ENCODE measurements around the gene SCAMP5.

Gene SCAMP5

GRCh38 chr15:74995779-74996765 is 709 bp downstream of the SCAMP5 start:
- H3K36me3 ChIP-seq = no peaks in the 10 kb centered on the region
- no peak for DNase-seq
- intact Hi-C loops (cut with DNase I; ENCODE audit: low total_unique reads) = no loop called here
- H3K4me1 ChIP-seq = peaks cover 0 to 16% (median 13%) of the 10 kb centered on the region in 4 donors
- no peaks in the 10 kb centered on the region for H3K9me3 ChIP-seq
- H3K27me3 ChIP-seq = peaks cover 3 to 45% of the 10 kb centered on the region in 2 donors
- TF ChIP-seq CTCF (IDR thresholded peaks at IDR 0.05) = no peak
- H3K27ac ChIP-seq = no peak overlapping the region
- peak overlapping the region; percentile 44 to 66 for H3K4me3 ChIP-seq

DNA sequence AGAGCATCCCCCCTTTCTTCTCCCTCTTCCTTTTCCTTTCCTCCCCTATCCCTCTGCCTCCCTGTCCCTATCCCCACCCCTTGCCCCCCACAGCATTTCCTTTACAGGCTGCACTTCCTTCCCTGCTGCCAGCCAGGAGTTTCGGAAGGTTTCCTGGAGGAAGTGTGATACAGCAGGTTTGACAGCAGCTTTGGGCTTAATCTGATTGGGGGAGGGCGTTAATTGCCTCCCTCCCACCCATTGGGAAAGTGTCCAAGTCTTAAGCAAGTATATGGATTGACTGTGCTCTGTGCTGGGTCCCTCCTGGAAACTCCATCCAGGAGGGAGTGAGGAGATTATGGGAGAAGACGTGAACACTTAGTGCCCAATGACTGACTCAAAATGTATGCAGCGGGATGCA is 1.8 kb downstream of the SCAMP5 start:
- no peak overlapping the region for H3K27ac ChIP-seq
- no peaks in the 10 kb centered on the region for H3K9me3 ChIP-seq
- no peak for TF ChIP-seq CTCF (IDR thresholded peaks at IDR 0.05)
- no peaks in the 10 kb centered on the region for H3K36me3 ChIP-seq
- peaks cover 0 to 16% (median 13%) of the 10 kb centered on the region in 4 donors for H3K4me1 ChIP-seq
- no peak for DNase-seq
- intact Hi-C loops (cut with DNase I; ENCODE audit: low total_unique reads) = no loop called here
- no peak overlapping the region for H3K4me3 ChIP-seq
- H3K27me3 ChIP-seq = peaks cover 3 to 45% of the 10 kb centered on the region in 2 donors

DNA sequence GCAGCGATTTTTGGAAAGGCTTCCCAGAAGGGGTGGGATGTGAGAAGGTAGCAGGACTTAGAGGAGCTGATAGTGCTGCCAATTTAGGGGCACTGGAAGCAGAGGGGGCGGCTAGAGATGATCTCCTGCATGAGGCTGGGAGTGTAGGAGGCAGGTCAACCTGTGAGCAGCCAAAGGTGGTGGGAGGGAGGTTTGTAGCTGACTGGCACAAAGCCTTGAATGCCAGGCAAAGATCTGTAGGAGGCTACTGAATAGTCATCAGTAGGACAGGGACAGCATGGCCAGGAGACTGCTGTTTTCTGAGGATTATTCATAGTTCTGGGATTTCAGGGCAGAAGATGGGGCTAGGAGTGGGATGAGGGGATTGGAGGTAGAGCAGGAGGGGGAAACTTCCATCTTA is 2.2 kb downstream of the SCAMP5 start:
- H3K4me1 ChIP-seq = peaks cover 0 to 16% (median 13%) of the 10 kb centered on the region in 4 donors

DNA sequence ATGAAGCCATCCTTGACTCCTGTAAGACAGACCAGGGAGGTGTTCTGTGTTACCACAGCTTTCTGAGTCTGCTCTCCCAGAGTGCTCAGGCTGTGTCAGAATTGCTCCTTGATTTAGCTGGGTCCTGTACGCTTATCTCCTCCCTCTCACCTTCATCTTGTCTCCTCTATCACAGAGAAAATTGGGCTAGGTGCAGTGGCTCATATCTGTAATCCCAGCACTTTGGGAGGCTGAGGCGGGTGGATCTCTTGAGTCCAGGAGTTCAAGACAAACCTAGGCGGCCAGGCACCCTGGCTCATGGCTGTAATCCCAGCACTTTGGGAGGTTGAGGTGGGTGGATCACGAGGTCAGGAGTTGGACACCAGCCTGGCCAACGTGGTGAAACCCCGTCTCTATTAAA is 5.9 kb downstream of the SCAMP5 start:
- no peak overlapping the region for H3K27ac ChIP-seq
- DNase-seq = no peak
- no peak for TF ChIP-seq CTCF (IDR thresholded peaks at IDR 0.05)
- no peaks in the 10 kb centered on the region for H3K36me3 ChIP-seq
- H3K9me3 ChIP-seq = no peaks in the 10 kb centered on the region
- H3K27me3 ChIP-seq = peaks cover 0 to 35% of the 10 kb centered on the region in 2 donors
- peaks cover 0 to 3% (median 3%) of the 10 kb centered on the region in 4 donors for H3K4me1 ChIP-seq
- intact Hi-C loops (cut with DNase I; ENCODE audit: low total_unique reads) = no loop called here
- no peak overlapping the region for H3K4me3 ChIP-seq

More for the DNA sequence above, 2.2 kb downstream of the SCAMP5 start:
- Histone ChIP-seq H3K27me3 (peaks cover 3 to 45% of the 10 kb centered on the region in 2 donors), H3K9me3 (no peaks in the 10 kb centered on the region), H3K4me3 (no peak overlapping the region), H3K27ac (no peak overlapping the region), H3K36me3 (no peaks in the 10 kb centered on the region)
- no peak for TF ChIP-seq CTCF (IDR thresholded peaks at IDR 0.05)
- no peak for DNase-seq
- intact Hi-C loops (cut with DNase I; ENCODE audit: low total_unique reads) = no loop called here

DNA sequence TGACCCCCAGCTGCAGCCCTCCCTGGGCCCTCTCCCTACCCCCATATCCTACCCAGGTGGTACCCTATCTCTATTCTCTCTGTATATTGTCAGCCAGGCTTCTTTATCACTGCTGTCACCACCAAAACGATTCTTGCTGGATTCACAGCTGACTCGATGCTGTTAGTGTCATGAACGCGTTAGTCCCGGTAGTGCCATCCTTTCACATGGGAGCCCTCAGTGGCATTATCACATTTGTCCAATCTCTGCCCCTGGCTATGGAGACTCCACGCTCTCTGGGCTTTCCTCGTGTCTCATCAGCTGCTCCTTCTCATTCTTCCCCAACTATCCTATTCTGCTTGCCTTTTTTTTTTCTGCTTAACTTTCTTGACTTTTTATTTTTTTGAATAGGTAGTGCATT is 7.0 kb downstream of the SCAMP5 start:
- no peak for DNase-seq
- H3K4me1 ChIP-seq = no peaks in the 10 kb centered on the region
- H3K4me3 ChIP-seq = no peak overlapping the region
- H3K9me3 ChIP-seq = no peaks in the 10 kb centered on the region
- H3K27ac ChIP-seq = no peak overlapping the region
- intact Hi-C loops (cut with DNase I; ENCODE audit: low total_unique reads) = no loop called here
- H3K27me3 ChIP-seq = peaks cover 0 to 24% of the 10 kb centered on the region in 2 donors
- no peak for TF ChIP-seq CTCF (IDR thresholded peaks at IDR 0.05)
- no peaks in the 10 kb centered on the region for H3K36me3 ChIP-seq

All from tibial artery (tissue), 4 donors.